Peyer's patch (tissue), 4 donors: ENCODE results near the gene TCF12. TPM values are rescaled to one million over a fixed set of nuclear protein-coding genes. Genes with fewer than 3 reads are reported as not detected.

Experiments
- DNase-seq, 3 donors: peaks; one replicate each; pipeline ENCODE4 v3.0.0-alpha.2; 2017 to 2019
- H3K27ac ChIP-seq, 4 donors: fragments of 200-600 bp; sonication (generic); one replicate each; pipeline ENCODE4 v1.5.1; 2016 to 2019
- H3K27me3 ChIP-seq, 2 donors: fragments of 200-600 bp; sonication (generic); one replicate each; pipeline ENCODE4 v1.5.1; 2019
- H3K36me3 ChIP-seq, 3 donors: fragments of 200-600 bp; sonication (generic); one replicate each; pipeline ENCODE4 v1.5.1; 2016 to 2019
- H3K4me1 ChIP-seq, 4 donors: fragments of 200-600 bp; sonication (generic); one replicate each; pipeline ENCODE4 v1.5.1; 2016 to 2019
- H3K4me3 ChIP-seq, 4 donors: fragments of 200-600 bp; sonication (generic); 1 replicate in 3 of 4; 2 replicates in 1 of 4; pipeline ENCODE4 v1.5.1; 2016 to 2019; ENCODE audit warnings: mild to moderate bottlenecking in 1 of 4
- H3K9me3 ChIP-seq, 4 donors: fragments of 200-600 bp; sonication (generic); one replicate each; pipeline ENCODE4 v1.5.1; 2016 to 2019; ENCODE audit warnings: mild to moderate bottlenecking in 1 of 4
- CTCF ChIP-seq, 6 experiments: fragments of 450-650 bp in 4 of 6; fragments of 200-600 bp in 2 of 6; sonication (generic) in 1 of 6; IDR thresholded peaks; one replicate each; pipeline ENCODE4 v1.5.1; 2017 to 2019; ENCODE audit warnings: antibody characterized with exemption in 6 of 6, mild to moderate bottlenecking in 3 of 6, moderate library complexity in 1 of 6
- POLR2A ChIP-seq, 2 donors: fragments of 450-650 bp; IDR thresholded peaks; one replicate each; pipeline ENCODE4 v1.5.1; 2017; ENCODE audit warnings: antibody characterized with exemption in 2 of 2, mild to moderate bottlenecking in 2 of 2, moderate library complexity in 2 of 2
- total RNA-seq, 4 donors: library from RNA; depleted of rRNA; stranded (reverse); fragments of >200 nt; gene quantifications; one replicate each; pipeline ENCODE4 v1.1.0, GENCODE V29; 2016

Gene TCF12
- total RNA-seq, 4 donors from 2014 or later, result 98.4 to 815 (median 215) TPM

DNA sequence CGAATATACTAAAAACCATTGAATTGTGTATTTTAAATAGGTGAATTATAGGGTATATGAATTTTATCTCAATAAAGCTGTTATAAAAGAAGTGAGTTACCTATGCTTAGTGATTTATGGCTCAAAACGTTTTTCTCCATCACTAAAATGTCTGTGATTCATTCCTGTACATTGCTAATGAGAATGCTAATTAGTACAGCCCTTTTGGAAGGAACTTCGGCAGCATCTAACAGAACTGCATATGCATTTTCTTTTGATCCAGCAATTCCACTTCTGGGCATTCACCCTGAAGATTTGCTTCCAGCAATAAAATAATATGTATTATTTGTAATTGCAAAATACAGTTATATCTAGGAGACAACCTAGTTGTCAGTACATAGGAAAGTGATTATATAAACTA is 53.6 kb downstream of the TCF12 start:
- DNase-seq, result no peak
- Histone ChIP-seq H3K4me1 (peaks cover 0 to 26% (median 0%) of the 10 kb centered on the region in 4 donors), H3K9me3 (no peaks in the 10 kb centered on the region), H3K36me3 (no peaks in the 10 kb centered on the region), H3K27ac (no peak overlapping the region), H3K27me3 (no peaks in the 10 kb centered on the region), H3K4me3 (no peak overlapping the region)
- TF ChIP-seq CTCF (IDR thresholded peaks at IDR 0.05) (no peak), POLR2A (IDR thresholded peaks at IDR 0.05) (no peak)

- TF ChIP-seq CTCF (IDR thresholded peaks at IDR 0.05) (no peak), POLR2A (IDR thresholded peaks at IDR 0.05) (no peak)
- no peaks in the 10 kb centered on the region for H3K27me3 ChIP-seq
- no peak overlapping the region for H3K4me3 ChIP-seq
- H3K36me3 ChIP-seq, result no peaks in the 10 kb centered on the region
- no peaks in the 10 kb centered on the region for H3K9me3 ChIP-seq
- no peak for DNase-seq
- H3K27ac ChIP-seq, result no peak overlapping the region
- H3K4me1 ChIP-seq, result peaks cover 0 to 22% (median 0%) of the 10 kb centered on the region in 4 donors
These were observed 54.0 kb downstream of the TCF12 start for GRCh38 chr15:56972426-56972825.

DNA sequence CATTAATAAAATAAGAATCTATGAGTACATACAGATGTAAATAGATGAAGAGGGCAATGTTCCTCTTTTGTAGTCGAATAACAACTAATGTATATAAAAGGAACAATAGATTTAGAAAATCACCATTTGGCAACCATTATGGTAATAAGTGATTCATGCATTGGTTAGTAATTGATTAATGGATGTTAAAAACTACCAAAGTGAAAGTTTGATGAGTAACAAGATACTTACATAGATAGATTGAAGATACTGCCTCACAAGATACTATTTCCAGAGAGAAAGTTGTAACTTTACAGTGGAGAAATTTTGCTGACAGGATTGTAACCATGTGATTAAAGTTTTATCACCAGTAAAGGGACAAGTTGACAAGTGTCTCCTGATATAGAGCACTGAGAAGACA is 55.0 kb downstream of the TCF12 start:
- TF ChIP-seq POLR2A (IDR thresholded peaks at IDR 0.05), result no peak
- TF ChIP-seq CTCF (IDR thresholded peaks at IDR 0.05), result no peak

DNA sequence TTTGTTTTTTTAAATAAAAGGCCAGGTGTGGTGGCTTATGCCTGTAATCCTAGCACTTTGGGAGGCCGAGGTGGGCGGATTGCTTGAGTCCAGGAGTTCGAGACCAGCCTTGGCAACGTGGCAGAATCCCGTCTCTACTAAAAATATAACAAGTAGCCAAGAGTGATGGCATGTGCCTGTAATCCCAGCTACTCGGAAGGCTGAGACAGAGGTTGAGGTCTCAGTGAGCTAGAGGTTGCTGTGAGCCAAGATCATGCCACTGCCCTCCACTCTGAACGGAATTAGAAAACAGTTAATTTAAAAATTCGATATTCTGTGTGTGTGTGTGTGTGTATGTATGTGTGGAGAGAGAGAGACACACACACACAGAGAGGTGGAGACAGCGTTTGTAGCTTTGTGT is 58.8 kb downstream of the TCF12 start:
- no peak for DNase-seq
- TF ChIP-seq CTCF (IDR thresholded peaks at IDR 0.05) (no peak), POLR2A (IDR thresholded peaks at IDR 0.05) (no peak)
- Histone ChIP-seq H3K4me3 (no peak overlapping the region), H3K9me3 (no peaks in the 10 kb centered on the region), H3K27ac (no peak overlapping the region), H3K27me3 (no peaks in the 10 kb centered on the region), H3K36me3 (no peaks in the 10 kb centered on the region), H3K4me1 (peaks cover 0 to 6% (median 0%) of the 10 kb centered on the region in 4 donors)

More for the DNA sequence above, 55.0 kb downstream of the TCF12 start:
- Histone ChIP-seq H3K27ac (no peak overlapping the region), H3K9me3 (no peaks in the 10 kb centered on the region), H3K27me3 (no peaks in the 10 kb centered on the region), H3K36me3 (no peaks in the 10 kb centered on the region), H3K4me3 (no peak overlapping the region), H3K4me1 (peaks cover 0 to 17% (median 0%) of the 10 kb centered on the region in 4 donors)
- no peak for DNase-seq

DNA sequence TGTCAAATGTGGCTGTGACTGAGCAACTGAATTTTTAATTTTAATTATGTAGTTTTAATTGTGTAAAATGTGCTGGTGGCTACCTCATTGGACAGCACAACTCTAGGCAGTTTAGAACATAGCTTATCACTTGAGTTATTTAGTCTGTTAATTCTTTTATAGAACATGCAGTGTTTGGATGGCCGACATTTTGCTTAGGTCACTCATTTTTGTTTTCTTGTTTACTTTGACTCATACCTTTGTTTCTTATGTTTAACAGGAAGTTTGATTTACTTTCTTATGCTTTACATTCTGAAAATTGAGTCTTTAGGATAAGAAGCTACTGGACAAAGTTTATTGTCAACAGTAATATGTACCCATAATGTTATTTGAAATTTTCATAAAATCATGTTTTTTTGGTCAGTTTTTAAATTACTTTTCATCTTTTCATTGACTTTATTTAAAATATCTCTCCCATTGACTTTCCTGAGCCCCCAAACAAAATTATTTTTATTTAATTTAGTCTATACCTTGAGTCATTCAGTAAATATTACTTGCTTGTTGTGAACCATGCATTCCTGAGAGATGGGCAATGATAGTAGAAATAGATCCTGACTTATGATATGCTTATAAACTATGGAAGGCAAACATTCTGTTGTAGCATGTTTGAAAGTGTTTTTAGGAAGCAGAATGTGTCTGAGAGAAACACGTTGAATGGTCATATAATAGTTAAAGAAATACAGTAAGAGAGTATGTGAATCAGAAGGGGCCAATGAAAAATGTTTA is 60.6 kb downstream of the TCF12 start:
- Histone ChIP-seq H3K9me3 (no peaks in the 10 kb centered on the region), H3K27me3 (no peaks in the 10 kb centered on the region), H3K4me1 (peaks cover 0 to 13% (median 0%) of the 10 kb centered on the region in 4 donors), H3K4me3 (no peak overlapping the region), H3K27ac (no peak overlapping the region), H3K36me3 (no peaks in the 10 kb centered on the region)
- no peak for DNase-seq
- TF ChIP-seq POLR2A (IDR thresholded peaks at IDR 0.05) (no peak), CTCF (IDR thresholded peaks at IDR 0.05) (no peak)
